Epidermal melanocyte (primary cell): ENCODE measurements around the gene LRRFIP1.
"Not testable (repeated sequence)": the region's sequence is repeated elsewhere in the genome, so short reads cannot be mapped to it uniquely, and the experiment has no call there.

Experiments
- DNase-seq: peaks from one replicate; pipeline ENCODE4 v3.0.0; 2011; ENCODE audit warnings: low spot score; ENCODE audit not compliant: insufficient read length

LRRFIP1 gene

DNA sequence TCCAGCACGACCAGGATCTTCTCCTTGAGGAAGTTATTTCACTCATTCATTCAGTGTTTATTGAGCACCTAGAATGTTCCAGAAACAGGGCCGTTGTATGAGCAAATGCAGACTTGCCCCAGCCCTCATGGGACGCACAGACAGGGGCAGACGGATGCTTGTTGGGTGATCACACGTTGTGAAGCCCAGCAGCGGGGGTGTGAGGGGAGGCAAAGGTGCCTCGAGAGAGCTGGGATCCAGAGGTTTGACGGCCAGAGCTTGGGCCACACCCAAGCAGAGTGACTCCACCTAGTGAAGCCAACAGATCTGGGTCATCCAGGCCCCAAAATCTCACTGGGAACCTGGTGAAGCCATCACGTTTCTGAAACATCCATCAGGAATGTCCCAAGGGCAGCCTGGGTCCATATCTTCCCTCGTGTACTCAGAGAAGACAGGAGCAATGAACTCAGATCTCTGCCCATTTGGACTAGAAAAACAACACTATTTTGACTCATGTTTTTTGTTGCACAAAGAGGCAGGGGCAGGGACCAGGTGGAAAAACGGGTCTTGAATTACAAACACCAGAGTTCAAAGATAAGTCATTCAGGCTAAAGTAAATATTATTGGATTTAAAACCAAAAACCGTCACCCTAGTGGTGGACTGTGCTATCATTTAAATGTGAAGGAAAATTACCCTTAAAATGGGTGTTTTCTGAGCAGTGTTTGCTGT is 116.3 kb downstream of the LRRFIP1 start:
- no peak for DNase-seq

DNA sequence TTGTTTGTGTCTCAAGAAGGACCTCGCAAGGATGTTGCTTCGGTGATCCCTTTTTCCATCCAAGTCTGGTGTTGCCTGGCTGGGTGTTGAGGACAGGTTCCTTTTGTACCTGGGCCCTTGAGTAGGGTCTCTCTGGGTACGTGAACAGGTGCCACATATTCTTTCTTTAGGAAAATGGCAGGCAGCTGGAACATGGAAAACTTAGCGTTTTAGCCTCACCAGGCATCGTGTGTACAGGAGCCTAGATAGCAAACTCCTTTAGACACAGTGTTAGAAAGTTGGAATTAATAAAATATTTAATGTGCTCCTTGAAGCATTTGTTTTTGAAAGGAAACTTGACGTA is 116.9 kb downstream of the LRRFIP1 start:
- DNase-seq, result no peak

- peak; percentile 89 for DNase-seq
These were observed 117.3 kb downstream of the LRRFIP1 start for GRCh38 chr2:237744613-237745249.

GRCh38 chr2:237745250-237745613 is 117.8 kb downstream of the LRRFIP1 start:
- DNase-seq, result no peak

DNA sequence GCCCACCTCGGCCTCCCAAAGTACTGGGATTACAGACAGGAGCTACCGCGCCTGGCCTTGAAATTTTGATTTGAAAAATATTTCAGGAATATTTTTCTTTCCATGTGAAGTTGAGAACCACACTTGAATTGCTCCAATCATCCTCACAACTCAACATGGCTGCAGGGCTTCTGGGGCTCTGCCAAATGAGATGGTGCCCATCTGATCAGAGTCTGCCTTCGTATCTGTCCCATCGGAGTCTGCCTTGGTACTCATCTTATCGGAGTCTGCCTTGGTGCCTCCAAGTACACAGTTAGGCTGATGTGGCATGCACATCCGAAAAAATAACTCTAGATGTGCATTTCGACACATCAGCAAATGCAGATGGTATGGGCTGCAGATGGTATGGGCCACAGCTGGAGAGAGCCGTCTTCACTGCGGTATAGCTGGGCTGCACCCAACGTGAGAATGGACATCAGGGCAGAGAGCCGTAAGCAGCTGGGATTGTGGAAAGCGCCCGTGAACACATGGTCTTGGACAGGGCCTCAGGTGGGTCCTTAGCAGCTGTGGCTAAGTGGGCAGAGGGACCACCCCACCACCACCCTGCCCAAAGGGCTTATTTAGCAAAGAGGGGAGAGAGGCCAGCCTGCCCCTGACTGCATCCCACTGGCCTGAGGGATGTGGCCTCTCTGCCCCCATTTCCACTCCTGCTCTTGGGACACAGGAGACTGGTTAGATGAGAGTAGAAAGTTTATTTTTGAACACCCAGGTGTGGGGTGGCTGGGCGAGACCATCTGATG is 119.1 kb downstream of the LRRFIP1 start:
- DNase-seq, result no peak

DNA sequence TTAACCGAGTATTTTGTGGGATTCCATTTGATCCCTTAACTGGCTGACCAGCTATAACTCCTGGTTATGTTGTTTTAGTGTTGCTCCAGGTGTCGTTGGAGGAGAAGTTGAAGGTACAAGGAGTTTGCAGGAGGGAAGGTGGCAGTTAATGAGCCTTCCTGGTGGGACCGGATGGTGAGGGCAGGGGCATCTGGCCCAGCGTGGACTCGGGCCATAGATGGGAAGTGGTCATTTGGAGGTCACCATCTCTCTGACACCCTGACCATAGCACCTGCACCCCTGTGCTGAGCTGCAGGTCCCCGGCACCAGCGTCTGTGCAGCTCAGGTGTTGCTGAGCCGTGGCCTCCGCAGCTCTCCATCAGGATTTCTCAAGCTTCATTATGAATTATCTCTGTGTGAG is 119.8 kb downstream of the LRRFIP1 start:
- DNase-seq, result no peak

- DNase-seq, result no peak
These were observed 121.6 kb downstream of the LRRFIP1 start for GRCh38 chr2:237749002-237749401.

DNA sequence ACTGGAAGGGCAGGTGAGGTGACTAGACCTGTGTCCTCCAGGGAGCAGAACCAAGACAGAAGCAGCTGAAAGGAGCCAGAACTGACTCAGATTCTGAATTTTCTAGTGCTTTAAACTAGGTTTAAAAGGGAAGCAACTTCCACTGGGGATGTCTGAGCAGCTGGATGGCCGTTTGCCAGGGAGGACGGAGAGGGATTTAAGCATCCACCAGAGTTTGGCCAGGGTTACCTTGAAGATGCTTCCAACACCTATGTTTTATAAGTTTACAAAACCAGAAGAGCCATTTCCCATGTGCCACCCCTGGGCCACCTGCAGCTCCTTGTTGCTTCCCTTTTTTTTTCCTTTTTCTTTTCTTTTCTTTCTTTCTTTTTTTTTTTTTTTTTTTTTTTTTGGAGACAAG is 122.6 kb downstream of the LRRFIP1 start:
- no peak for DNase-seq

DNA sequence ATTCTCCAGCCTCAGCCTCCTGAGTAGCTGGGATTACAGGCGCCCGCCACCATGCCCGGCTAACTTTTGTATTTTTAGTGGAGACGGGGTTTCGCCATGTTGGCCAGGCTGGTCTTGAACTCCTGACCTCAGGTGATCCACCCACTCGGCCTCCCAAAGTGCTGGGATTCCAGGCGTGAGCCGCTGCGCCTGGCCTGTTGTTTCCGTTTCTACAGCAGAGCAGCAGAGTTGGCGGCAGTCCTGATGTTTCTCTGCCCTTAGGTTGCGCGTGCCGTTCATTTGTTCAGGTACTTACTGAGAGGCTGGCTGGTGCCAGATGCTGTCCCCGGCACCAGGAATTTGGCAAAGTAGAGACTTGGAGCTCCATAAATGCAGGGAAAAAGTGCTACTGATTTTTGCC is 123.1 kb downstream of the LRRFIP1 start:
- not testable (repeated sequence) for DNase-seq

GRCh38 chr2:237752761-237753165 is 125.4 kb downstream of the LRRFIP1 start:
- DNase-seq, result no peak

- DNase-seq, result no peak
These were observed 126.8 kb downstream of the LRRFIP1 start for GRCh38 chr2:237754182-237754581.

GRCh38 chr2:237754626-237755248 is 127.3 kb downstream of the LRRFIP1 start:
- DNase-seq, result no peak

- no peak for DNase-seq
These were observed 130.2 kb downstream of the LRRFIP1 start for GRCh38 chr2:237757616-237758015.

GRCh38 chr2:237758185-237758584 is 130.8 kb downstream of the LRRFIP1 start:
- no peak for DNase-seq

- DNase-seq, result no peak
These were observed 131.8 kb downstream of the LRRFIP1 start for GRCh38 chr2:237759176-237759575.

- no peak for DNase-seq
These were observed 133.4 kb downstream of the LRRFIP1 start for GRCh38 chr2:237760506-237761502.

GRCh38 chr2:237762291-237763182 is 135.2 kb downstream of the LRRFIP1 start:
- not testable (repeated sequence) for DNase-seq

DNA sequence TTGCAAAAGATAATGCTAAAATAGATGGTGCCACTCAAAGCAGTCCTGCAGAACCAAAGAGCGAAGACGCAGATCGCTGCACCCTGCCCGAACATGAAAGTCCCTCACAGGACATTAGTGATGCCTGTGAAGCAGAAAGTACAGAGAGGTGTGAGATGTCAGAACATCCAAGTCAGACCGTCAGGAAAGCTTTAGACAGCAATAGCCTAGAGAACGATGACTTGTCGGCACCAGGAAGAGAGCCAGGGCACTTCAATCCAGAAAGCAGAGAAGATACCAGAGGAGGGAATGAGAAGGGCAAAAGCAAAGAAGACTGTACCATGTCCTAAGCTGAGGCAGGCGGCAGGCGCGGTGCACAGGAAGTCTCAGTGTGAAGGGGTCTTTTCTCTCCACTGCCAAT is 136.4 kb downstream of the LRRFIP1 start:
- no peak for DNase-seq

GRCh38 chr2:237765122-237765521 is 137.7 kb downstream of the LRRFIP1 start:
- not testable (repeated sequence) for DNase-seq

GRCh38 chr2:237765875-237766274 is 138.5 kb downstream of the LRRFIP1 start:
- no peak for DNase-seq
